IMR-90 (cell line): ENCODE data around the gene FAM171A1. TPM values are rescaled to one million over a fixed set of nuclear protein-coding genes. Genes with fewer than 3 reads are reported as not detected.

Experiments used
- ATAC-seq: fragments of 200-7000 bp; cut with Tn5 transposase; 2 replicates; pipeline ENCODE4 v1.9.1; 2020; ENCODE audit warnings: low read depth, mild to moderate bottlenecking, moderate library complexity
- BruUV-seq: library from RNA; stranded (reverse); fragments of 400-500 nt; replicated peaks from 2 replicates; lab custom pipeline; 2021; lab: Mats Ljungman, UMichigan
- CTCF ChIA-PET: fragments of 300-600 bp; formaldehyde crosslinking; extraction: SDS; loops from one replicate; lab custom pipeline; 2021; ENCODE audit warnings: antibody characterized with exemption; lab: Yijun Ruan, JAX
- POLR2A ChIA-PET: fragments of 300-600 bp; sonication (Branson Sonifier 250); formaldehyde crosslinking; loops from one replicate; lab custom pipeline; 2022; ENCODE audit warnings: antibody characterized with exemption; ENCODE audit not compliant: unreplicated experiment; lab: Charles Lee
- DNase-seq: peaks from one replicate; pipeline ENCODE4 v3.0.0; 2013
- H2AFZ ChIP-seq: replicated peaks from 2 replicates; pipeline ENCODE3; 2013; ENCODE audit warnings: low read length, mild to moderate bottlenecking; ENCODE audit not compliant: poor library complexity
- H2AK5ac ChIP-seq: 2 replicates; pipeline ENCODE4 v1.6.1; 2013; ENCODE audit warnings: low read depth, low read length, inconsistent platforms
- H2AK9ac ChIP-seq: replicated peaks from 2 replicates; pipeline ENCODE3; 2013; ENCODE audit warnings: mild to moderate bottlenecking, low read depth, low read length, moderate library complexity; ENCODE audit not compliant: poor library complexity
- H2BK120ac ChIP-seq: 2 replicates; pipeline ENCODE4 v1.6.1; 2013; ENCODE audit warnings: low read depth, low read length, inconsistent platforms
- H2BK15ac ChIP-seq: 3 replicates; pipeline ENCODE4 v1.6.1; 2013; ENCODE audit warnings: low read depth, low read length, inconsistent platforms
- H2BK20ac ChIP-seq: 2 replicates; pipeline ENCODE4 v1.6.1; 2013; ENCODE audit warnings: low read depth, mild to moderate bottlenecking, inconsistent platforms, low read length, moderate library complexity
- H2BK5ac ChIP-seq: 2 replicates; pipeline ENCODE4 v1.6.1; 2013; ENCODE audit warnings: mild to moderate bottlenecking, low read depth, low read length, inconsistent platforms; ENCODE audit not compliant: poor library complexity, severe bottlenecking
- H3K14ac ChIP-seq: replicated peaks from 2 replicates; pipeline ENCODE4 v1.6.1; 2013; ENCODE audit warnings: low read depth, low read length, inconsistent platforms
- H3K18ac ChIP-seq: 2 replicates; pipeline ENCODE4 v1.6.1; 2013; ENCODE audit warnings: low read depth, low read length, control low read depth
- H3K23ac ChIP-seq: 2 replicates; pipeline ENCODE4 v1.6.1; 2013; ENCODE audit warnings: low read depth, low read length, inconsistent platforms
- H3K27ac ChIP-seq: 2 replicates; pipeline ENCODE4 v1.5.1; 2013; ENCODE audit warnings: mild to moderate bottlenecking, control low read depth, low read length; ENCODE audit not compliant: insufficient read depth
- H3K27me3 ChIP-seq: 2 replicates; pipeline ENCODE4 v1.6.1; 2013; ENCODE audit warnings: low read length; ENCODE audit not compliant: control insufficient read depth, insufficient read depth
- H3K36me3 ChIP-seq: 2 replicates; pipeline ENCODE4 v1.6.1; 2013; ENCODE audit warnings: low read length, mixed read lengths; ENCODE audit not compliant: control insufficient read depth, insufficient read depth
- H3K4ac ChIP-seq: 2 replicates; pipeline ENCODE4 v1.6.1; 2013; ENCODE audit warnings: low read depth, low read length, inconsistent platforms
- H3K4me1 ChIP-seq: 2 replicates; pipeline ENCODE4 v1.6.1; 2013; ENCODE audit warnings: low read length, mixed read lengths; ENCODE audit not compliant: control insufficient read depth, insufficient read depth
- H3K4me2 ChIP-seq: 2 replicates; pipeline ENCODE4 v1.6.1; 2013; ENCODE audit warnings: low read depth, mild to moderate bottlenecking, control low read depth, low read length, moderate library complexity
- H3K4me3 ChIP-seq: 2 replicates; pipeline ENCODE4 v1.5.1; 2013; ENCODE audit warnings: low read depth, mild to moderate bottlenecking, control low read depth, low read length, moderate library complexity; ENCODE audit not compliant: insufficient read depth
- H3K56ac ChIP-seq: 2 replicates; pipeline ENCODE4 v1.6.1; 2013; ENCODE audit warnings: low read length, inconsistent platforms; ENCODE audit not compliant: insufficient read depth; ENCODE audit errors: extremely low read depth
- H3K79me1 ChIP-seq, 2 experiments: 2 replicates each; pipeline ENCODE4 v1.6.1; 2013; ENCODE audit warnings: low read length in 2 of 2, inconsistent platforms in 1 of 2, low read depth in 1 of 2
- H3K9ac ChIP-seq: 2 replicates; pipeline ENCODE4 v1.6.1; 2013; ENCODE audit warnings: low read depth, low read length, control low read depth
- H3K9me1 ChIP-seq: 2 replicates; pipeline ENCODE4 v1.6.1; 2013; ENCODE audit warnings: low read length, inconsistent platforms; ENCODE audit not compliant: insufficient read depth
- H3K9me3 ChIP-seq: 2 replicates; pipeline ENCODE4 v1.6.1; 2013; ENCODE audit warnings: low read length; ENCODE audit not compliant: control insufficient read depth, insufficient read depth
- H4K20me1 ChIP-seq: 2 replicates; pipeline ENCODE4 v1.6.1; 2013; ENCODE audit warnings: low read length, inconsistent platforms; ENCODE audit not compliant: insufficient read depth
- H4K5ac ChIP-seq: 2 replicates; pipeline ENCODE4 v1.6.1; 2013; ENCODE audit warnings: mild to moderate bottlenecking, low read depth, low read length, control low read depth
- H4K8ac ChIP-seq, 2 experiments: 2 replicates each; pipeline ENCODE4 v1.6.1; 2013; ENCODE audit warnings: low read depth in 2 of 2, low read length in 2 of 2, control low read depth in 1 of 2, inconsistent platforms in 1 of 2
- H4K91ac ChIP-seq: 2 replicates; pipeline ENCODE4 v1.6.1; 2013; ENCODE audit warnings: low read depth, low read length, inconsistent platforms; ENCODE audit not compliant: insufficient read depth
- BHLHE40 ChIP-seq: fragments of 150-350 bp; IDR thresholded peaks from 2 replicates; pipeline ENCODE4 v1.6.1; 2016; ENCODE audit warnings: mild to moderate bottlenecking, low read depth, low read length
- NFE2L2 ChIP-seq: fragments of 150-350 bp; IDR thresholded peaks from 2 replicates; pipeline ENCODE4 v1.6.1; 2016; ENCODE audit warnings: low read depth, mild to moderate bottlenecking, low read length
- POLR2A ChIP-seq: IDR thresholded peaks from 2 replicates; pipeline ENCODE4 v1.6.1; 2012; ENCODE audit warnings: mild to moderate bottlenecking, low read depth, low read length
- RFX5 ChIP-seq: IDR thresholded peaks from 2 replicates; pipeline ENCODE4 v1.8.0; 2012; ENCODE audit warnings: low read depth, mild to moderate bottlenecking, low read length, moderate library complexity
- WGBS, 2 experiments: methylation state at CpG; one replicate each; pipeline versions ENCODE4 v1.1.5 to v1.1.7; 2013; ENCODE audit warnings: missing lambda C conversion rate in 2 of 2; ENCODE audit not compliant: insufficient read length in 1 of 2; ENCODE audit errors: extremely low coverage in 2 of 2; 5-methylcytosine and 5-hydroxymethylcytosine counted together
- dilution Hi-C: fragments of 300-500 bp; cut with HindIII; formaldehyde crosslinking; loops from one replicate; pipeline ENCODE4 v1.14.3; 2018; ENCODE audit warnings: low sequenced_read_pairs; ENCODE audit not compliant: unreplicated experiment
- in situ Hi-C: fragments of 300-500 bp; cut with MboI; formaldehyde crosslinking; loops from 3 replicates; pipeline ENCODE4 v1.14.3; 2019; ENCODE audit warnings: low sequenced_read_pairs, inconsistent platforms, mixed read lengths
- intact Hi-C: fragments of 100-400 bp; cut with micrococcal nuclease; formaldehyde crosslinking; loops from 2 replicates; pipeline ENCODE4 v1.10.0; 2022
- polyA plus RNA-seq, 3 experiments: library from polyadenylated mRNA; depleted of rRNA; stranded (reverse); fragments of >200 nt; gene quantifications; 2 replicates each; pipeline ENCODE4 v1.2.3, GENCODE V29; 2012; ENCODE audit warnings: low replicate concordance in 1 of 3
- total RNA-seq: library from RNA; depleted of rRNA; stranded (reverse); fragments of >200 nt; gene quantifications from 2 replicates; pipeline ENCODE4 v1.2.3, GENCODE V29; 2012
- TF ChIP-seq, protein P1 (sequence below): conservative IDR thresholded peaks from 2 replicates; pipeline ENCODE4 v1.5.1; 2012; ENCODE audit warnings: mild to moderate bottlenecking, low read depth, low read length, improper control_type of control experiment

Gene FAM171A1
- total and polyA plus RNA-seq, 2 of the 4 experiments (the other 2 are of a cell fraction), result 20.3 to 30.6 TPM

DNA sequence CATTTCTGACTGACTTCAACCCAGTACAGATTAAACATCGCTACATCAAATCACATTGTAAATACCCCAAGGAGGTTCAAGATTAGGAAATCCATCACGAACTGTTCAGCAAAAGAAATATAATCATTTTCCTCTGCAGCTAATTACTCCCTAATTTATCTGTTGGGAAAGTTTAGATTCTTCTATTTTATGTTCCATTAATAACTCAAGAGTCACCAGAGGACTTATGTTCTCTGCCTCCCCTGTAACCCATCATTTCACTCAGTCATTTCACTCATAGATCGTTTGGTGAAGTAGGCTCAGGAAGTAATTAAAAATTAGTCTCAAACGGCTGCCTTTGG lies 45.2 kb downstream of the FAM171A1 start:
- no peak overlapping the region for H3K4me3 ChIP-seq
- no CpG with 5 or more reads among the region's 4 CpGs for WGBS, 2 experiments

More for the DNA sequence above, 45.2 kb downstream of the FAM171A1 start:
- Histone ChIP-seq H3K56ac (no peak overlapping the region), H2AK5ac (no peak overlapping the region), H3K14ac (no peak overlapping the region), H2BK20ac (no peak overlapping the region), H3K27ac (no peak overlapping the region), H3K4ac (no peak overlapping the region), H3K4me2 (no peak overlapping the region), H3K9ac (no peak overlapping the region), H2AFZ (no peak overlapping the region), H3K79me1 (peaks cover 14 to 42% of the 10 kb centered on the region in 2 experiments), H2BK120ac (no peak overlapping the region), H2AK9ac (no peak overlapping the region), H3K18ac (no peak overlapping the region), H4K5ac (no peak overlapping the region), H4K8ac (no peak overlapping the region), H2BK5ac (no peak overlapping the region), H4K91ac (no peak overlapping the region), H3K9me1 (peaks cover 3% of the 10 kb centered on the region; the same call in 1 of the 2 replicates), H2BK15ac (no peak overlapping the region), H3K23ac (no peak overlapping the region), H4K20me1 (peaks cover 29% of the 10 kb centered on the region; the same call in 1 of the 2 replicates), H3K36me3 (no peaks in the 10 kb centered on the region), H3K9me3 (no peaks in the 10 kb centered on the region), H3K4me1 (peaks cover 3% of the 10 kb centered on the region), H3K27me3 (no peaks in the 10 kb centered on the region; the same call in 1 of the 2 replicates)
- DNase-seq (no peak), ATAC-seq (no peak)
- TF ChIP-seq NFE2L2, result no peak
- no peak for TF ChIP-seq POLR2A
- no peak for TF ChIP-seq BHLHE40
- TF ChIP-seq, protein P1, sequence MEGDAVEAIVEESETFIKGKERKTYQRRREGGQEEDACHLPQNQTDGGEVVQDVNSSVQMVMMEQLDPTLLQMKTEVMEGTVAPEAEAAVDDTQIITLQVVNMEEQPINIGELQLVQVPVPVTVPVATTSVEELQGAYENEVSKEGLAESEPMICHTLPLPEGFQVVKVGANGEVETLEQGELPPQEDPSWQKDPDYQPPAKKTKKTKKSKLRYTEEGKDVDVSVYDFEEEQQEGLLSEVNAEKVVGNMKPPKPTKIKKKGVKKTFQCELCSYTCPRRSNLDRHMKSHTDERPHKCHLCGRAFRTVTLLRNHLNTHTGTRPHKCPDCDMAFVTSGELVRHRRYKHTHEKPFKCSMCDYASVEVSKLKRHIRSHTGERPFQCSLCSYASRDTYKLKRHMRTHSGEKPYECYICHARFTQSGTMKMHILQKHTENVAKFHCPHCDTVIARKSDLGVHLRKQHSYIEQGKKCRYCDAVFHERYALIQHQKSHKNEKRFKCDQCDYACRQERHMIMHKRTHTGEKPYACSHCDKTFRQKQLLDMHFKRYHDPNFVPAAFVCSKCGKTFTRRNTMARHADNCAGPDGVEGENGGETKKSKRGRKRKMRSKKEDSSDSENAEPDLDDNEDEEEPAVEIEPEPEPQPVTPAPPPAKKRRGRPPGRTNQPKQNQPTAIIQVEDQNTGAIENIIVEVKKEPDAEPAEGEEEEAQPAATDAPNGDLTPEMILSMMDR, result no peak
- no peak for TF ChIP-seq RFX5
- ChIA-PET CTCF (no interaction called here), POLR2A (no interaction called here)
- BruUV-seq, result no TSS peak
- intact Hi-C loops (no loop called here), in situ Hi-C loops (no loop called here), dilution Hi-C loops (no loop called here)
